ENCODE measurements around the gene MAML2.

MAML2 gene

DNA sequence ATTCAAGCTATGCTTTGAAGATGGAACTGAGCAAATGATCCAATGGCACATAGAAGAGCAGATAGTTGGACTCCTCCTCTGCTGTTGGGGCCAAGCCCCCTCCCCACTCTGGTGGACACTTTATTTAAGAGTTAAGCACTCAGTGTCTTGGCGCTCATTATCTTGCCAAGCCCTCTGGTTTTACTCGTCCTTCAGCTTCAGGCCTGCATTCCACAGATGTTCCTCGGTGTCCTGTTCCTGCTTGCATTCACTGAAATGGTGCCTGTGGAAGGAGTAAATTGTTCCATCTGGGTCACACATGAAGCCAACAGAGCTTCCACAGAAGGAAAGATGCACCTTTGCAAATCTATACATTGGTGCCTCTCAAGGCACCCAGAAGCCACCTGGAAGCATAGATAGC is 26.1 kb downstream of the MAML2 start:
- FAIRE-seq: no peak

DNA sequence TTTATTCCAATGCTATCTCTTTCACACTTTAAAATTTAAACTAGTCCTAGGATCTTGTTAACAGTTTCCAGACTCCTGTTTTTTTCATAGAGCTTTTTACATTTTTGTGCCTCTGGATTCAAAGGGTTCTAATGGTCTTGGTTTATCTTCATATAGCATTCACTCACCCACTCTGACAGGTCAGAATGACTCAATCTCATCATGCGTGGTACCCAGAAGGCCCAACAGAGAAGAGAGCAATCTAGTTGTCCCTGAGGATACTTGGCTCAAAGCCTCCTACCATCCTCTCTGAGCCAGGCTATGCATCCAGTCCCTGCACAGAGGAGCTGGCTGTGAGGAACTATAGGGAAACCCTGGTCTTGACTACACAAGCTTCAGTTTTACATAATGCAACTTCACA is 27.5 kb downstream of the MAML2 start:
- no peak for FAIRE-seq

DNA sequence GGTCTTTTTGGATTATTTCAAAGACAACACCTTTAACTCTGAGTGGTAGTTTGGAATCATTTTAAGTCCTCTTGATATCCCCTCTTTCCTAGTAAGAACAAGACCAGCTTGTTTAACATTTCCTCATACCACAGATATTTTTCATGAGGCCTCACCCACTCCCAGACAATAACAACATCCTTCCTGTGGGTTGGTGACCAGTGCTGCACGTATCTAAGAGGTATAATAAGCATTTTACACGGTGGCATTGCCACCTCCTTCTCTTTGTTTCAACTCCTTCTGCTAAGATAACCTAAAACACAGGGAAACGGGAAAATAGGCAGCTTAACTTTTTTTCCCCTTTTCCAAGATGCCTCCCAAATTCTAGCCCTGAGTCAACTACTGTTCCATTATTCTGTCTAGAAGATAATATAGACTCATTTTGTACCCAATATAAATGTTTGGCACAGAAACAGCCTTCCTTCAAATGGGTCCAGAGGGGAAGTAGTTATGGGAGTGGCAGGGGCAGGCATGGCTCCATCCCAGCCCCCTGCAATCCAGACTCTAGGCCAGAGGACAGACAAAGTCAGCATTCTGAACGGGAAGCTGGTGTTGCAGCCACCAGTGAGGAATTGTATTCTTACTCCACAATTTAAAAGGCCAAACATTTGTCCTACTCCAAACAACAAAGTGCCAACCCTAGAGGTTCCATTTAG is 28.5 kb downstream of the MAML2 start:
- FAIRE-seq: no peak

DNA sequence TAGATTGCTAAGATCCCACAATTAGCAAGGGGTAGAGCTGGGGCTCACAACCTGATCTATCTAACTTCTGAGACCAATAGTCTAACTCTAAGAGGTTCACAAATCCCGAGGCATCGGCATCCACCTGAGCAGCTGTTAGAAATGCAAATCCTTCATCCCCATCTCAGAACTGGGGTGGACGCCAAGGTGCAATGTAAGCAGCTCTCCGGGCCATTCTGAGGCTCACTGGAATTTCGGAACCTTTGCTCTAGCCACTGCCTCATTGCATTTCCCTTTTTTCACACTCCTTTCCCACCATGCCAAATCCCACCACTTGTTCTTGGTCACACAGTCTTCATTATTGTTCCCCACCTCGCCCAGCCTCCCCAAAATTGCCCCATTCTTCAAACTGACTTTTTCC is 29.8 kb downstream of the MAML2 start:
- no peak for FAIRE-seq

DNA sequence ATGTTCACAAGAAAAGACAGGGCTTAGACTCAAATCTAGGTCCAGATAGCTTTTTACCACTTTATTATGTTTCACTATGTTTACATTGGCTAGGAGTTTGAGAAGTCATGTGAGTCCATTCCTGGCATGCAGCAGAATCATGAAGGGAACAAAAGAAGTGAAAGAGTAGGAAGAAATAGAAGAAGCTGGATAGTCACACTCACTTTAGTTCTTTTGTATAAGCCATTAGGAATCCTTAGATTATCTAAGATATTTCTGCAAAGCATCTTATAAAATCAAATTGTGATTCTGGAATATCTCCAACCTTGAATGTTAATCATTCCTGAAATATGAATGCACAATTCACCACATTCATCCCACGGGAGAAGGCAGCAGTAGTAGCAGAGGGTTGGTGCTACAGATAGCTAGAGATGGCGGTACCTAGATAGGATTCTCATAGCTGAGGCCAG is 31.9 kb downstream of the MAML2 start:
- FAIRE-seq: no peak

DNA sequence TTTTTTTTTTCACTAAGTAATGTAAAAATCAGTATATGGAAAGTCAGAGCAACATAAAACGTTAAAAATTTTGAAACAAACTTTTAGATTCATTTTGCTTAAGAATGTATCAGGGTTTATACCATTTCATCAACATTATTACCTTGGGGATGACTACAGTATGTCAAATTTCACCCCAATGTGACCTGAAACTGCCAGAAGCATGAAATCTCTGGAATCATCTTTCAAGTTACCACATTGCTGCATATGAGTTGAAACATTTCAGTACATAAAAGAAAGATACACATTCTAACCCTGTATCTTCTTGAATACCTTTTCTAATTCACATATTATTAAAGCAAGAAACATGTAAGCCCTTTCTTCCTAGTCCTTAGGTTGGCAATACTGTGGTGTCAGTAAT is 32.8 kb downstream of the MAML2 start:
- FAIRE-seq: no peak

DNA sequence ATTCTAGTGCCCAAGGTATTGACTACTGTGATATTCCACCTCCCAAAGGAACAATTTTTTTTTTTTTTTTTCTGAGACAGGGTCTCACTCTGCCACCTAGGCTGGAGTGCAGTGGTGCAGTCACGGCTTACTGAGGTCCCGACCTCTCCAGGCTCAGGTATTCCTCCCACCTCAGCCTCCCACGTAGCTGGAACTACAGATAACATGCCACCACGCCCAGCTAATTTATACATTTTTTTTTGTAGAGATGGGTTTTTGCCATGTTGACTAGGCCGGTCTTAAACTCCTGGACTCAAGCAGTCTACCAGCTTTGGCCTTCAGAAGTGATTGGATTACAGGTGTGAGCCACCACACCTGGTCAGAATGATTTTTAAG is 33.4 kb downstream of the MAML2 start:
- FAIRE-seq: no peak

DNA sequence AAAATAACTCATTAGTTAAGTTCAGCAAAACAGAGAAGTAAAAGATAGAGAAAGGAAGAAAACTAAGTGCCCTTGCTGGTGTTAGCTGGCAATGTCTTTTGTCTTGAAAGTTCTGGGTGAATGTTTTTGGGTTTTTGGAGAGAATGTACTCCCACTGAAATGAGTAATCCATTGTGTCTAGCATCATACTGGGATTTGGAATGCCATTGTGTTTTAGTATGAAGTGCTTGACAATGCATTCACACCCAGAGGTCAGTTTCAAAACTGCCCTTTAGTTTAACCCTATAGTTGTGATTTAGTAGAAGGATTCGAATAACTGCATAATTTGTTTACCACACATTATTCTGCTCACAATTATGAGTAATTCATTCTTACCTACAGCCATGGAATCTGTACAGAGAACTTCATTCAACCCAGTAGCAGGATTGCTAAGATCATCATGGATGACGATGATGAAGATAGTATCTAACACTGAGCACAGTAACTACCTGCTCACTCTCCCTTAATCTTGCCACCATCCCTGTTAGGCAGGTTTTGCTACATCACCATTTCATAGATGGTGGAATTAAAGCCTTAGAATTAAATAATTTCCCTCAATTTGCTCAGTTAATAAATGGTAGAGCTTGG is 33.9 kb downstream of the MAML2 start:
- no peak for FAIRE-seq

DNA sequence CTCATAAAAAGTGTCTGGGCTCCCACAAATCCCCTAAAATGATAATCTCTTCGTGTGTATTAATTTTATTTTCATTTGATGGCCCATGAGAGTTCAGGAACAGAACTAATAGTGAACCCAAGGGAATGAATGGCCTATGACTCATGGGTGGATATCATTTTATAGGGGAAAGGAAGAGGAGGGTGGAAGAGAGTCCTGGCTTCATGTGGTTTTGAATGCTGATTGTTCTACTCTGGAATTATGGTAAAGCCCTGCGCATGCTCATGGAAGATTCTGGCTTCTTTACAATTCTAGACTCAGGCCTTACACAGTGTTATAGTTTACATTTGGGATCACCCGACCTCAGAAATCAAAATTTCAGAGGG is 35.2 kb downstream of the MAML2 start:
- no peak for FAIRE-seq

DNA sequence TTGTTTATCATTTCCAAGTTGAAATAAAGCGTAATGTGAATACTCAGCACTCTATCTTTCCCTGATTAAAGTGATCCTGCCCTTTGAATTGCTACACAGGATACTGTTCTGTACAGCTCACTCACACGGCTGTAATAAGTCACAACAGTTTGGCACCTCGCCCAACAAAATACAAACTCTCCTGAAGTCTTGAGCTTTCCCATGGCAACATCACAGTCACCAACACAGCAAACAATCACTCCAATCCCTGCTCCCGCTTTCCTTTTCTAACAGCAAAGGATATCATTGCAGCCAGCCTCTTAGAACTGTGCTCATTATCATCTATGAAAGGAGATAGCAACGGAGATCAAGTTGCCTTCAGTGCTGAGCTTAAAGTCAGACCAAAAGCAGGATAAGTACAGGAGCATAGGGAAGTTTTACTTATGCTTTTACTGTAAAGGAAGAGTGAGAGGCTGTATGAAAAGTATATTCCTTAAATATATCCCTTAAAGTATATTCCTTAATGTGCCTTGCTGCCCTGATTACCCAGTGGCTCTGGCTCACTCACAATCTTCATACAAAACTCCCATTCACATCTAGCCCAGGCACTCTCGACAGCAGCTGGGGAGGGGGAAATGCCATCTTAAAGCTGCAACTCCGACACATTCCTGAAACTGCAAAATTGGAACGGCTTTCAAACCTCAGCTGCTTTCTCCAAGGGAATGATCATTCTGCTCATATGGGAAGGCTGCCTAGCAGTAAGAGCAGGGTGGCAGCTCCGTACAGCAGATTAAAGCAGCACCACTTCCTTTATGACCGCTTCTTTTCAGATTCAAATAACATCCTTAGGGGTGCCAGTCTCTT is 35.8 kb downstream of the MAML2 start:
- FAIRE-seq: peak; percentile 98

DNA sequence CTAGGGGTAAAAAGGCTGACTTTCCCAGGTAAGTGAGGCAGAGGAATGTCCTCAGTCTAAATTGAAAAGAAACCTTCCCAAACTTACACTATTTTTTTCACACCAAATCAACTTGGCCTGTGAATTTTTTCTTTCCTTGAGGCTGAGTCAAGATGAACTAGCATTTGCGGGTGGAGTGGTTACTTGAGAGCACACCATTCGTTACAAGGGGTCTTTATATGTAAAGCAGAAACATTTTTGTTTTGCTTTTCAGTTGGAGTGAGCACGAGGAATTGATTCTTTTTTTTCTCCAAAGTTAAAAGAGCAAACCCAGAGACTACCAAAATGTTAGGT is 36.4 kb downstream of the MAML2 start:
- no peak for FAIRE-seq

DNA sequence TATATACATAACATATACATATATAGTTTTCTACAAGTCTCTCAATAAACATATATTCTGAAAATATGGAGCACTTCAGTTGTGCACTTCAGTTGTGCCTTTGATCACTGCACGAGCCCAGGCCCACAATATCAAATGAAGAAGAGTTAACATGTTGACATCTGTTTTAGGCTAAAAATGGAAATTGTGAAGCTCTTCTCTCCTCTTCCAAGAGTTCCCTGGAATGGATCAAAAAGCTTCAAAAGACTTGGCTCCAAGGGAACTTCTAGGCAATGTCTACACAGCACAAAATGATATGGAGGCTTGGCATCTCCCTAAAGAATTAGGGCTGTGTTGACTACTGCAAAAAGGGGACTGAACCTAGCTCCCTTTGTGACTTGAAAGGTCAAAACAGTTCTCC is 36.9 kb downstream of the MAML2 start:
- no peak for FAIRE-seq

DNA sequence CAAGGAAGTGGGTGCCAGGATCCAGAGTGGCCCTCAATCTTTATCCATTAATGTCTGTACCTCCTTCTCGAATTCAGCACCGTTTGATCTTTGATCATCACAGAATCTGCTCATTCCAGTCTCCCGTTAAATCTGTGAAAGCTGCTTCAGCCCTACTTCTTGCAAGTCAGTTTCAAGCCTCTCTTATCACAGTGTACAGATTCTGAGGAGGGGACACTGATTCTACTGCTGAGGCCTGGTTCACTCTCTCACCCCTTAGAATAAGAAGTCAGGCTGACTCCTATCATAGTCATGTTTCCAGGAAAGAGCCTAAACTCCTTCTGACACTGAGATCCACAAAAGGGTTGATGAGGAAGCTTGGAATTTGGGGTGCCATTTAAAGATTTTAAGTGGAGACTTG is 39.0 kb downstream of the MAML2 start:
- FAIRE-seq: no peak

DNA sequence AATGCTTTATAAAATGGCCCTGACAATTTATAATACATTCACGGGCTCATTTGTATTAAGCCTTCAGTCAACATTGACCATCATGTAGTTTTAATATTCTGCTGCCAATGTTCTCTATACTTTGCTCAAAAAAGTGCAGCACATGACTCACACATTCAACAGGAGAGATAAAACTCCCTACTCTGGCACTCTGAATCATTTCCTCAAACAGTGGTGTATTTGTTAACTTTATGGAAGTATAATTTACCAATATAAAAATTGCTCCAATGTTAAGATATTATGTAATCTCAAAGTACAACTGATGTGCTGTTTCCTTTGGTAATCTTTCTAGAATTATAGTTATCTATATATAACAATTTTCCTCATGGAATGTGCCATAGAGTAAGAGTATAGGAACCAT is 39.9 kb downstream of the MAML2 start:
- FAIRE-seq: peak; percentile 82

DNA sequence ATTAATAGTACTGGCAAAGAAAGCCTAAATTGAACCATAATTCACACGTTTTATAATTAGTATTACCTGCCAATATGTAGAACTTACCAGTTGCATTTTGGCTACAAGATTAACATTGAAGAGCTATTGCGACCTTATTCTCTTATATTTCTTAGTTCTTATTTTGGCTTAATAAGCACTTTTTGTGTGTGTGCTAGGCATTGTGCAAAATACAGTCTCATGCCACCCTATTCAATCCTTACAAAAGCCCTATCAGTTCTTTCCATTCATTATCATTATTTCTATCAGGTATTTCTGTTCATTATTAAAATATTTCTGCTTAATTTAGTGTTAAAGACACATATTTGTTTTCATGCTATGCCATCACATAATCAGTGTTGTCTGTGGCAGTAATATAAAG is 41.2 kb downstream of the MAML2 start:
- no peak for FAIRE-seq

DNA sequence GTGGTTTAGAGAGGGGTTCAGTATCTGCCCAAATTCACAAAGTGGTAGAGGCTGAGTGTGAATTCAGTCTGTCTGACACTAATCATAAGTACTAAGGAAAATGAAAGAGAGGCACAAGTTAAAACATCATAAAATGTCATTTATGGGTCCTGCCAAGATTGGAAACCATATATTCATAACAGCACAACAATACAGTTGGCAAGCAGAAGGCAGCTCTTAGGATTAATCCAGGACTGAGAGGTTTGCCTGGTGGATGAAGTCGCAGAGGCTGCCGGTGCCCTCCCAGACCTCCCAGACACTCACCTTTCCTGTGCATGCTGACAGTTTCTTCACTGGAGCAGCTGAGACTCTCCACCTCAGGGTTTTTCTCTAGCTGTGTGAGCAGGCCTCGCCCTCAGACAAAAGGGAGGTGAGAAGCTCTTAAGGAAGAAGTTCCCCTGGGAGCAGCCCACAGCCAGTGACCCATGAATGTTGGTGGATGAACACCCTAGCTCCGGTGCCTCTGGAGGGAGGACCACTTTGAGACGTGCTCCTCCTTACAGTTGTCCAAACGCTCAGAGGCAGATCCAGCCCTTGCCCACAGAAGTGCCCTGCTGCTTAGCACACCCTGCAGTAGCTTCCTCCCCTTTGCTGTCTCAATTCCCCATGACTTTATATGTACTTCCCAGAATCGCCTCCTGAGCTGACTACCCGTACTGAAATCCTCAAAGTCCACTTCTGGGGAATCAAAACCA is 43.7 kb downstream of the MAML2 start:
- FAIRE-seq: no peak

DNA sequence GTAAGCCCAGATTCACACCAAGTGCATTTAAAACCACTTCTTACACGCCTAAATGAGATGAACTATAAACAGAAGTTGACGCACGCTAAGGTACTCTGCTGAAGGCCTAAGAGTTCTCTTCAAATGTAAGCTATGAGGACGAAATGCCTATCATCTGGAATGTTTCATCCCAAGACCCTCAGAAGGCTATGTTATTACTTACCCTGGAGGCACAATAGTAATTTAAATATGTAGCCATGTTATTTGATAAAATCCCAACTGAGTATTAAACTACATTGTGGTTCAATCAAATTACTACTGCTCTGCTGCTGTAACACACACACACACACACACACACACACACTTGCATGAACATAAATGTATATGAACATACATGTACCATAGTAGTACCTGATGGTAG is 47.6 kb downstream of the MAML2 start:
- FAIRE-seq: no peak

DNA sequence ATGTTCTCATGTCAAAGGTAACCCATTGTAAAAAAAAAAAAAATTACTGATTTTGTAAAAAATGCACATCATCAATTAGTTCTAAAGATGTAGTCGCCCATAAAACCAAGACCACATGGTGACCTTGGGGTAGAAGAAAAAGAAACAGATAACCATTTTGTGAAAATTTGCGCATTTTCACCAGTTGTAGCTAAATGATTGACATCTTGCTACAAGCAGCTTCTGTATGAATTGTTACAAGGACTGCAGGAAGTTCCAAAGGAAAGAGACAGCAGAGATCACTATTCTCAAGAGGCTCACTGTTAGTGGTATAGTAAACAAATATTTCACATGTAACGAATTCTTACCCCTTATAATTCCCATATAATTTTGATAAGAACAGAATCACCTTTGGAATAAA is 48.7 kb downstream of the MAML2 start:
- no peak for FAIRE-seq

DNA sequence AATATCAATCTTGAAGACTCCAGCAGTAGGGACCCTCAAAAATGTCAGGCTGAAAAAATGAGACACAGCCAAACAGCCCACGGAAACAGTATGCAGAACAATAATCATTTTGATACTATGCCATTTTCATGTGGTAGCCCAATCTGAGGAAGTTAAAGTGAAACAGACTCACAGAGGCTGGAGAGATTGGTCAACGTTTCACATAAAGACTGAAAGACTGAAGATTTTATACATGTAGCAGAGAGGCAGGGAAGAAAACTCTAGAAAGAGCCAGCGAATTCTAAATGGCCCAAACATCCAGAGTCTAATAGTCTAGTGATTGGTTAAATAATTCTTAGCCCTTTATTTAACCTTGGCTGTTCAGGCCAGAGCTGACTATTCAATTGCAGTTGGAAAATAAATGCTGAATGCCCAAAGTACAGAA is 49.4 kb downstream of the MAML2 start:
- no peak for FAIRE-seq

DNA sequence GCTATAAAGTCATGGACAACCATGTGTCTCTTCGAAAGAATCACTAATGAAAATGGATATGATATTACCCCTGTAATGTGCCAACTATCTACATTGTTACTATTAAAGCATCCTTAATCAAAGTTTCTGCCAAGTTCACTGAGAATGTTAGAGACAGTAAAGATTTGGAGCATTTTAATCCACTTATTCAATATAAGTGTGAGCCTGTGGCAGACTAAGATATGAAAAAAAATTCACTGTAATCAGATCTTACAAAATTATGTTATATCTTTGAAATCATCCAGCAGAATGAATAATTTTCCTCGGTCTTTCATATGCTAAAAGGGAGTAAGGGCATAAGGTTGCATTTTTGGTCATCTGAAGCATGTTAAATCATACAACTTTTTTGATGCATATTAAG is 49.9 kb downstream of the MAML2 start:
- FAIRE-seq: no peak

DNA sequence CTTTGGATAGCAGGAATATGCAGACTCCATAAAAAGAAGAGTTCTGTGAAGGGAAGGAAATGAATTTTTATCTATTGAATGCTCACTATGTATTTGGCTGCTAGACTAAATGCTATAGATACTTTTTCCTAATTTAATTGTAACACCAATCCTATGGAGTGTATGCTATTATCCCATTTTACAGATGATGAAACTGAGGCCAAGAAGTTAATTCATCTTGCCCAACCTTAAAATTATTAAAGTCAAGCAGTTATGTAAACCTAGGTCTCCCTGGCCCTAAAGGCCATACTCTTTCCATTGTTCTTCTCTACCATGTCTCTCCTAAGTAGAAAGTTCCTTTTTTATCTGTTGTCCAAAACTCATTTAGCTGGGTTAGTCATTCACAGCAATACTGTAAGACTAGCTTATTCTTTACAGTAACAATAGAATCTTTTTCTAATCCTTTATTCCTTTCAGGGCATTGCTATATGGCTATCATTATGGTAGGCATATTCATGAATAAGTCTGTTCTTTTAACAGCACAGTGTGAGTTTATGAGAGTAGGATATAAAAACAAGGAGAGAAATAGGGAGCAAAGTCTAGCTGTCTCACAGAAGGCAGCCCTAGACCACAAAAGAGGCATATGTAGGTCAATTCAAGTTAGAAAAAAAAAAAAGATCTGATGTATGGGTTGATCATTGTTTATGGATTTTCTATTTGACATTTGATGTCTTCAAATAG is 50.5 kb downstream of the MAML2 start:
- no peak for FAIRE-seq

DNA sequence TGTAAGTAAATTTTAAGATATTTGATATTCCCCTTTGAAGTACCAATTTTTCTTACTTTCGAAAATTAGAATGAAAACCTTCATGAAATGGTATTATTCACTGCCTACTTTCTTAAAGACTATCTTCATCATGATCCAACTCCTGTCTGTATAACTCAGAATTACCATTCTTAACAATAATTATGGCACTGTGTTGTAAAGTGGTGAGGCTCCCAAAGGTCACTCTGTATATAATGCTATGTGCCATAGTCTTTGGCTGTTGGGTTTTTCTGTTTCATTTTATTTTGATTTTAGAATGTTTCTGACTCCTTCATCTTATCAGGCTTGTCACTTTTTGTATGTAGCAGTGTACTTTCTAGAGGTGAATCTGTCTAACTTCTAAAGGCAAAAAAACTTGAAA is 52.4 kb downstream of the MAML2 start:
- no peak for FAIRE-seq

DNA sequence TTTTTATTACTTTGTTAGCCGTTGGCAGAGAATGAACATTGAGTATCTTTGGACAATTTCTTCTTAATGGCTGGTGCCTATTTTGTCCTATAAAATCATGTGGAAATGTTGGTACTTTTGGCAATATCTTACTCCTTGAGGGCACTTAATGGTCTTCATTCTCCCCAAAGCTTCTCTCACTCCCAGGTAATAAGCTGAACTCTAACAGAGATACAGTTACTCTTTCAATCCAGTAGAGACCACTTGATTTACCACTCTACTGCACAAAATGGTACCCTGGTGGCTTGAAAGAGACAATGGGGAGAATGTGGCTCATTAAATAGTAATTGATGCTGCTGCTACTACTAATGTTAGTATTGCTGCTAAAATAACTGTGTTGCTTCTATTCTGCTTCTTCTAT is 53.0 kb downstream of the MAML2 start:
- FAIRE-seq: no peak

Data from islet of Langerhans (tissue), 1 donor.